ENCODE results near the gene NDUFA9.

NDUFA9 gene
- total RNA-seq = 8.9 to 27.2 (median 21.2) reads per million in 9 experiments

DNA sequence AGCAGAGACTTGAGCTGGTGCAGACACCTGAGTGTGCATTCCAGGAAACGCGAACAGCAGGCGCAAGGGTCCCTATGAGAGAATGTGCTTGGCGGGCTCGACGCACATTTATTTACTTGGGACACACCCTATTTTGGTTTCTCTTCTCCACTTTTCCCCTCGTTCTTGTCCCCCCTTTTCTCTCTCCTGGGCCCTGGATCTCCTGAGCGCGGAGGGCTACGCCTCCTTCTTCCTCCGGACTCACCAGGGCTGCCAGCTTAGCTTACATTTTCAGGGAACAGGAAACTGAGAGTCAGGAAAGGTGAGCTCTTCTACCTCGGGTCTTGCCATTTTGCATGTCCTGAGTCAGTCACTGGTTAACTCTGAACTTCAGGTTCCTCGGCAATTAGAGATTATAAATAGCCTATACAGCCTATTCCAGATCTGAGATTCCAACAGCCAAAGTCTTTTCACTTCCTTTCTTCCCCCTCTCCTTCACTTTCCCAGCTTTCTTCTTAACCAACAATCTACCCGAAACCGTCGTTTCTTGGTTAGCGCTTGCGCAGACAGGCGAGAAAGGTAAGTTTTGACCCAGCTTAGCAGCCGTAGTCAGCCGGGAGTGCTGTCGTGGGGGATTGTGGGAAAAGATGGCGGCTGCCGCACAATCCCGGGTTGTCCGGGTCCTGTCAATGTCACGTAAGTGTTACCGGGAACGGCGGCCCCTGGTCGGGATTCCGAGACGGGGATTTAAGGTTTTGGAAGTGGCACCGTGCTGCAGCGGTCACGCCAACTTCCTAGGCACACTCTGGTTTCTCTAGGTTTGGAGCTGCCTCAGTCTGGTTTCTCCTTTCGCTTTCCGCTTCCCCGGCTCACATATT lies at the start of gene NDUFA9, which contains the start of gene AKAP3:
NDUFA9 (plus strand) TSS at position 614 of the 857 bp plus-strand sequence; CDS start at position 627, 13 bp downstream.
AKAP3 (minus strand) TSS at position 551 of the 857 bp plus-strand sequence. CDS start 10,855 bp downstream, outside the sequence.
- Mint-ChIP-seq H3K4me3 (peak within 1 kb of the TSS; percentile 96 to 97), H3K9me3 (no peaks in the 10 kb centered on the region), H3K27me3 (no peaks in the 10 kb centered on the region), H3K27ac (peak within 1 kb of the TSS; percentile 95 to 96), H3K36me3 (ENCODE audit: insufficient read depth) (peaks cover 3% of the 10 kb centered on the region), H3K4me1 (ENCODE audit: low read depth in 2 of 2) (peaks cover 30 to 32% of the 10 kb centered on the region in 2 donors)
- DNase-seq = peak; percentile 64 to 77 (median 66)
- peak; percentile 95 for ATAC-seq (replicated peaks)

DNA sequence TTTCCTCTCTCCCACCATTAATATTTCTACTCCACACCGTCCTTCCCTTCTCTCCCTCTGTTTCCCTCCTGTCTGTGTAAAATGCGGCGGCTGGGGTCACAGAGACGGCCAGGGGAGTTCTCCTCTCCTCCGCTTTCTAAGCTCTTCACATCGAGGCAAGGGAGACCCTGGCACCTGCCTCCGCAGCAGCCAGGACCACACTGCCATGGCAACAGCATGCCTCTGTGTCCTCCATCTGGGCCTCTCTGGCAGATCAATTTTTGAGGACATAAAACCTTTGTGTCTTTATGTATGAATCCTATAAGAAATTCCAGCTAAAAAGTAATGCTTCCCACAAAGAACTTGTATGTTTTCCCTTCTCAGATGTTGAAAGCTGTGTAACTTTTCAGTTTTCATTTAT lies 45.5 kb upstream of the NDUFA9 start:
- ATAC-seq (replicated peaks) (no peak), DNase-seq (no peak)
- H3K4me3 Mint-ChIP-seq = no peak overlapping the region
- H3K36me3 Mint-ChIP-seq (ENCODE audit: insufficient read depth) = peaks cover 4% of the 10 kb centered on the region
- H3K4me1 Mint-ChIP-seq (ENCODE audit: low read depth in 2 of 2) = peaks cover 5 to 15% of the 10 kb centered on the region in 2 donors
- no peak overlapping the region for H3K27ac Mint-ChIP-seq
- H3K27me3 Mint-ChIP-seq = peaks cover 12 to 17% of the 10 kb centered on the region in 2 donors
- H3K9me3 Mint-ChIP-seq = no peaks in the 10 kb centered on the region

DNA sequence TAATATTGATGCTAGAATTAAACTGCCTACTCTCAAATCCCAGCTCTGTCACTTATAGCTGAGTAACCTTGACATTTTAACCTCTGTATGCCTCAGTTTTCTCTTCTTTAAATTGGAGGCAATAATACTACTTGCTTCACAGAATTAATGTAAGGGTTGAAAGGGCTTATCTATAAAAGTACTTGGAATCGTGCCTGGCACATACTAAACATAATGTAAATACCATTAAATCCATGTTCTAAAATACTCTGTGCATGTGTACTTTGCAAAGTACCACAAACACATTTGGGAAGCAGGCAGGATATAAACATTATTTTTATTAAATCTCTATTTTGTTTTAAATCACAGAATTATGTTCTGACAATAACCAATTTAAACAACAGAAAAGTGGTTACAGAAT lies 45.0 kb upstream of the NDUFA9 start:
- no peak for DNase-seq
- Mint-ChIP-seq H3K27ac (no peak overlapping the region), H3K27me3 (peaks cover 12 to 17% of the 10 kb centered on the region in 2 donors), H3K36me3 (ENCODE audit: insufficient read depth) (peaks cover 5% of the 10 kb centered on the region), H3K4me1 (ENCODE audit: low read depth in 2 of 2) (peaks cover 5 to 16% of the 10 kb centered on the region in 2 donors), H3K4me3 (no peak overlapping the region), H3K9me3 (no peaks in the 10 kb centered on the region)
- no peak for ATAC-seq (replicated peaks)

DNA sequence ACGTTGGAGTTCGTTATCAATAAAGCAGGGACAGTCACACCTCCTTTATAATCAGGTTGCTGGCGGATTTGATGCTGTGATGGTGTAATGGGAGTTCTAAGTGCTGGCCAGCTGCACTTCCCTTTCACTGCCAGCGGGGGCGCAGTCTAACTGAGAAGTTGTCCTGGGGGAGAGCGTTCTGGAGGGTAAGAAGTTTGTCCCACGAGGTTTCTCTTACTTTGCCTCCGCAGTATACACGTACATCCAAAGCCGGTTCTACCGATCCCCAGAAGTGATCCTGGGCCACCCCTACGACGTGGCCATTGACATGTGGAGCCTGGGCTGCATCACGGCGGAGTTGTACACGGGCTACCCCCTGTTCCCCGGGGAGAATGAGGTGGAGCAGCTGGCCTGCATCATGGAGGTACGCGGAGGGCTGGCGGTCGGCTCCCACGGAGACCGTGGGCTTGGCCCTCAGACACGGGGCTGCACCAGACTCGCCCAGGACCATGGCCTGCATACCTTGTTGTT lies 44.2 kb upstream of the NDUFA9 start:
- Mint-ChIP-seq H3K9me3 (no peaks in the 10 kb centered on the region), H3K27ac (peak overlapping the region; percentile 83 to 90), H3K4me3 (peak overlapping the region; percentile 89 to 93), H3K36me3 (ENCODE audit: insufficient read depth) (peaks cover 5% of the 10 kb centered on the region), H3K27me3 (peaks cover 12 to 17% of the 10 kb centered on the region in 2 donors), H3K4me1 (ENCODE audit: low read depth in 2 of 2) (peaks cover 8 to 16% of the 10 kb centered on the region in 2 donors)
- ATAC-seq (replicated peaks) (peak; percentile 95), DNase-seq (peak; percentile 71 to 78 (median 71))

DNA sequence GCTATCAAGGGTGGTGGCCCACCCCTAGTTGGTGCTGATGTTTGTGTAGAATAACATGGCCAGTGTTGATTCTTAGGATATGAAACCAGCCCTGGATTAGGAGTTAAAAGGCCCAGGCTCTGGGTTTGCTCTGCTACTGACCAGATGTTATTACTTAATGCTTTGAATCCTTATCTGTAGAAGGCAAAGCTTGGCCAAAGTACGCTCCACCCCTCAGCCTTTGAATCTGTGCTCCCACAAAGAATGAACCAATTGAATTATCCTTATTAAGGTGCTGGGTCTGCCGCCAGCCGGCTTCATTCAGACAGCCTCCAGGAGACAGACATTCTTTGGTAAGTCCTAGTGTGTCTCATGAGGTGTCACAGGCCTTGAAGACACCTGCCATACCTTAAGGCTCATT lies 41.9 kb upstream of the NDUFA9 start:
- peaks cover 10 to 16% of the 10 kb centered on the region in 2 donors for H3K4me1 Mint-ChIP-seq (ENCODE audit: low read depth in 2 of 2)
- H3K27me3 Mint-ChIP-seq = peaks cover 12 to 15% of the 10 kb centered on the region in 2 donors
- peak overlapping the region in 1 of 2 donors; percentile 81 for H3K27ac Mint-ChIP-seq
- H3K36me3 Mint-ChIP-seq (ENCODE audit: insufficient read depth) = peaks cover 5% of the 10 kb centered on the region
- DNase-seq = no peak
- ATAC-seq (replicated peaks) = no peak
- no peaks in the 10 kb centered on the region for H3K9me3 Mint-ChIP-seq
- no peak overlapping the region for H3K4me3 Mint-ChIP-seq

DNA sequence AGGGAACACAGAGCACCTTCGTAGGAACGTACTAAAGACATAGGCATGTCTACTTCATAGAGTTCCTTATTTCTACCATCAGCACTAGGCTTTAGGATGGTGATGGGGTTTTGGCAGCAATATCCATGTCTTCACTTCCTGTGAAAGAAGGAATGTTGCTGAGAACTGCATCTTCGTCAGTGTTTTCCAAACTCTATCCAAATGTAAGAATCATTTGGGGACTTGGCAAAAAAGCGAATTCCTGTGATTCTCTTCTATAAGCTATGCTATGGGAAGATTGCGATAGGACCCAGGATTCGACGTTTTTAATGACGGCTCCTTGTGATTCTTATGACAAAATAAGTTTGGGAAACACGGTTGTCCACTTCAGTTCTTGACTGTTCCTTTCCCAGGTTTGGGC lies 39.8 kb upstream of the NDUFA9 start:
- Mint-ChIP-seq H3K4me1 (ENCODE audit: low read depth in 2 of 2) (peaks cover 10 to 16% of the 10 kb centered on the region in 2 donors), H3K27me3 (no peaks in the 10 kb centered on the region), H3K9me3 (no peaks in the 10 kb centered on the region), H3K27ac (no peak overlapping the region), H3K36me3 (ENCODE audit: insufficient read depth) (peaks cover 13% of the 10 kb centered on the region), H3K4me3 (no peak overlapping the region)
- DNase-seq = no peak
- ATAC-seq (replicated peaks) = no peak

DNA sequence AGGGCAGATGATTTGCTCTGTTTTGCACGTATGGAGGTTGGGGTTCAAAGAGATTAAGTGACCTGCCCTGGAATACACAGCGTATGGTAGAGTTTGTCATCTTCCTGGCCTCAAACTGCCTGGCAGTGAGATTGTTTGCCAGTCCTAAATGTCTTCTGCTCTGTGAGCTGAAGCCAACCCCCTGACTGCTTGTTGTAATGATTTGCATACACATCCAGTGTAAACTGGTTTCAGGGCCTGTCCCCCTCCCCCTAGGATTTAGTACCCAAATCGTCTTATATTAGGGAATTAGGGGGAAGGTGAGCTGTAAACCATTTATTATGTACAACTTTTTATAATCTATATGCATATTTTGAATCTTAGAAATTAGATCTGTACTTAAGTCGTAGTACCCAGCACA lies 38.4 kb upstream of the NDUFA9 start:
- peaks cover 5 to 9% of the 10 kb centered on the region in 2 donors for H3K4me1 Mint-ChIP-seq (ENCODE audit: low read depth in 2 of 2)
- DNase-seq (no peak), ATAC-seq (replicated peaks) (no peak)
- no peaks in the 10 kb centered on the region for H3K9me3 Mint-ChIP-seq
- peaks cover 18% of the 10 kb centered on the region for H3K36me3 Mint-ChIP-seq (ENCODE audit: insufficient read depth)
- no peak overlapping the region for H3K4me3 Mint-ChIP-seq
- no peaks in the 10 kb centered on the region for H3K27me3 Mint-ChIP-seq
- H3K27ac Mint-ChIP-seq = no peak overlapping the region

DNA sequence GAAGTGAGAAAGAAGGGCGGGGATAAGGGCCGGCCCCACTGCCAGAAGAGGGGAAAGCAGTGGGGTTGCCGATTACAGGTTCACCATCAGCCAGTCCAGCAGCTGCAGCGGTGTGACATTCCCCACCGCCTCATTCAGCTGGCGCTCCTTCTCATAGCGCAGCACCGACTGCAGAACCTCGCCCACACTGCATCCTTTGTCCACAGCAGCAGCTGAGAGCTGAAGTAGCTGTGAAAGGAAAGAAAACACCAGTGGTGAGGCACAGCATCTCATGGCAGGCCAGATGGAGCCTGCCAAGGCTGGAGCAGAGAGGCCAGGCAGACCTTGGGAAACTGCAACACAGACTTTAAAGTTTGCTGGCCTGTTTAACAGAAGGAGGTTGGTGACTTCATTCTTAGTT lies 33.2 kb upstream of the NDUFA9 start:
- ATAC-seq (replicated peaks) = no peak
- no peak overlapping the region for H3K27ac Mint-ChIP-seq
- H3K36me3 Mint-ChIP-seq (ENCODE audit: insufficient read depth) = peaks cover 13% of the 10 kb centered on the region
- no peaks in the 10 kb centered on the region for H3K27me3 Mint-ChIP-seq
- H3K4me3 Mint-ChIP-seq = no peak overlapping the region
- DNase-seq = no peak
- no peaks in the 10 kb centered on the region for H3K9me3 Mint-ChIP-seq
- no peaks in the 10 kb centered on the region for H3K4me1 Mint-ChIP-seq (ENCODE audit: low read depth in 2 of 2)

DNA sequence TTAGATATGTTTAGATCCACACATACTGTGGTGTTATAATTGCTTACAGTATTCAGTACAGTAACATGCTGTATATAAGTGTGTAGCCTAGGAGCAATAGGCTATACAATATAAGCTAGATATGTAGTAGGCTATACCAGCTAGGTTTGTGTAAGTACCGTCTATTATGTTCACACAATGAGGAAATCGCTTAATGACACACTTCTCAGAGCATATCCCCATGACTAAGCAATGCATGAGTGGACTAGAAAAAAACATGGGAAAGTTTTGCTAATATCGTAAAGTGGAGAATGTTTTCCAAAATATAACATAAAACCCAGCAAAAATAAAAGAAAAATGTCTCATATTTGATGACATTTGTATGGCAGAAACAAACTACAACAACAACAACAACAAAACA lies 27.4 kb upstream of the NDUFA9 start:
- H3K4me3 Mint-ChIP-seq = no peak overlapping the region
- no peak overlapping the region for H3K27ac Mint-ChIP-seq
- H3K27me3 Mint-ChIP-seq = peaks cover 0 to 16% of the 10 kb centered on the region in 2 donors
- no peaks in the 10 kb centered on the region for H3K9me3 Mint-ChIP-seq
- H3K4me1 Mint-ChIP-seq (ENCODE audit: low read depth in 2 of 2) = no peaks in the 10 kb centered on the region
- ATAC-seq (replicated peaks) = no peak
- H3K36me3 Mint-ChIP-seq (ENCODE audit: insufficient read depth) = no peaks in the 10 kb centered on the region
- DNase-seq = no peak

DNA sequence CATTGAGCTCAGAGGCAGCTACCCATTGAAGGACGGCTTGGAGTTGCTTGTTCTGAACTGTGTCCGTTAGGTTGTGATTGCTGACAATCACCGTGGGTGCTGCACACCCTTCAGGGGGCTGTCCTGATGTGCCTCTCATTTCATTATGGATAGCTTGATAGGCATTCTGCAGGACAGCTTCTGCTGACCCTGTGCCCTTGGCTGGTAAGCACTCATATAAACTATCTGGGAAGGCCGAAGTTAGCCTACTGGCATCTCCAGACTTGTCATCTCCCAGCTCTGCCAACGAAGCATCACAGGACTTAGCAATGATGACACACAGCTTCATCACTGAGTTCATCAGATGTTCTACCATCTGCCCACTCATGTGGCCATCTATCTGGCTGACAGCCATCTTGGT lies 22.4 kb upstream of the NDUFA9 start:
- DNase-seq (no peak), ATAC-seq (replicated peaks) (no peak)
- H3K27ac Mint-ChIP-seq = no peak overlapping the region
- H3K36me3 Mint-ChIP-seq (ENCODE audit: insufficient read depth) = no peaks in the 10 kb centered on the region
- no peaks in the 10 kb centered on the region for H3K4me1 Mint-ChIP-seq (ENCODE audit: low read depth in 2 of 2)
- no peak overlapping the region for H3K4me3 Mint-ChIP-seq
- peaks cover 9 to 27% of the 10 kb centered on the region in 2 donors for H3K27me3 Mint-ChIP-seq
- H3K9me3 Mint-ChIP-seq = no peaks in the 10 kb centered on the region

DNA sequence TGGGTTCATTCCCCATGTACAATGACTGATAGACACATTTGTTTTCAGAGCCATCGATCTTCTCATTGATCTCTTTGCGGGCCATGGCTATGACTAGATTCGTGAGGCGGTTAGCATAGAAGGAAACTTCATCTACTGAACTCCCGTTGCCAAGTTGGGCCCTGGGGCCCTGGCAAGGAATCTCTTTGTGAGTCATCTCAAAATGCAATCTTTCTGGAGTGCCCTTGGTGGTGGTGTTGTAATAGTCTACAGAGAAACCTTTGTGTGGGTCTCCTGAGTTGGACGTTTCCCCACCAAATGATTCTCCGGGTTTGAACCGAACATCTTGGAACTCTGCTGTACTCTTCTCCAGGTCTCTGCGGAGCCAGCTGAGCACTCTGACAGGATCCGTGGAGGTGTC lies 20.5 kb upstream of the NDUFA9 start:
- Mint-ChIP-seq H3K27ac (no peak overlapping the region), H3K27me3 (peaks cover 19 to 29% of the 10 kb centered on the region in 2 donors), H3K4me1 (ENCODE audit: low read depth in 2 of 2) (no peaks in the 10 kb centered on the region), H3K9me3 (no peaks in the 10 kb centered on the region), H3K4me3 (no peak overlapping the region), H3K36me3 (ENCODE audit: insufficient read depth) (no peaks in the 10 kb centered on the region)
- ATAC-seq (replicated peaks) (no peak), DNase-seq (no peak)

DNA sequence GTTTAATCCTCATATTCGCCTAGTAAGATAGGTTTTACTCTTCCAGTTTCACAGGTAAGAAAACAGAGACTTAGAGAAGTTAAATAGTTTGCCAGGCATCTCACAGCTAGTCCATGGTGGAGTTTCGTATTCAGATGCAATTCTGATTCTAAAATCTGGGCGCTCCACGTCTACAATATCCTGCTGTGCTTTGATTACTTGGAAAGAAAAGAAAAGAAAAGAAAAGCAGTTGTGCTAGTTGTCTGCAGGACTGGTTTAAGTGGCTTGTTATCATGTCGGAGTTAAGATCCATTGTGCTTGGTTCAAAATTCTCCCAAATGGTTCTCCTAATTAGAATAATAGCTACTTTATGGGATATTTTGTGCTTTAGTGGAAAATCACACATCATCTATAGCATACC lies 18.7 kb upstream of the NDUFA9 start:
- Mint-ChIP-seq H3K9me3 (no peaks in the 10 kb centered on the region), H3K4me1 (ENCODE audit: low read depth in 2 of 2) (no peaks in the 10 kb centered on the region), H3K4me3 (no peak overlapping the region), H3K36me3 (ENCODE audit: insufficient read depth) (no peaks in the 10 kb centered on the region), H3K27me3 (peaks cover 22 to 24% of the 10 kb centered on the region in 2 donors), H3K27ac (no peak overlapping the region)
- no peak for ATAC-seq (replicated peaks)
- no peak for DNase-seq

DNA sequence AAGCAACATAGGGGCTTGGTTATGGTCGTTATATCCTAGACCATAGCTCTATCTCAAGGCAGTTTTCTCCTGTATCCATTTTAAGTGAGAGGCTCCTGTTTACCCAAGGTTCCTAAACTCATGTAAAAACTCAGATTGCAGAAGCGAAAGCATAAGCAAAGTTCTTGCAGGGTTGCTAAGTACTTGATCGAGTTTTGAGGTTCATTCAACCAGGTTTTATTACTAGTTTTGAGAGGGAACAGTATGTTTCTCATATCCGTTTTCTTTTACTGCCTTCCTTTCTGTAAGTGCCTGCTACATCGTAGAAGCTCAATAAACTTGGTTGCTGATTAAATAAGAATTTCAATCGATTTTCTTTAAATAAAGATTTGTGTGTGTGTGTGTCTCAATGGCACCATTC lies 5.2 kb upstream of the NDUFA9 start:
- DNase-seq (no peak), ATAC-seq (replicated peaks) (no peak)
- Mint-ChIP-seq H3K4me3 (no peak overlapping the region), H3K4me1 (ENCODE audit: low read depth in 2 of 2) (peaks cover 0 to 2% of the 10 kb centered on the region in 2 donors), H3K9me3 (no peaks in the 10 kb centered on the region), H3K36me3 (ENCODE audit: insufficient read depth) (no peaks in the 10 kb centered on the region), H3K27me3 (peaks cover 0 to 22% of the 10 kb centered on the region in 2 donors), H3K27ac (no peak overlapping the region)

DNA sequence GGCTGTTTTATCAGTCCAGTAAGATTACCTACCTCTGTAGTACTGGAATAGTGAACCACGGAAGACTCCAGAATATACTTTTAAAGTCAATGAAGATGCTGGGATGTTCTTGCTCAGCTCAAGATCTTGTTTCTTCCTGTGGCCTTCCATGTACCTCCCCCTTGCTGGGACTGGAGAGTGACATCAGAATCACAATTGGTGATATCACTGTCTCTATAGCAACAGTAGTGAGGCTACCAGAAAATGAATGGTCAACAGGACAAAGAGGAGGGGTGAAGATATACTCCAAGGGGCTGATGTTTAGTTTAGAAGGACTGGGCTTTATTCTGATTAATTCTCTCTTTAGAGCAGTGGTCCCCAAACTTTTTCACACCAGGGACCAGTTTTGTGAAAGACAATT lies 3.9 kb upstream of the NDUFA9 start:
- Mint-ChIP-seq H3K4me1 (ENCODE audit: low read depth in 2 of 2) (peaks cover 10 to 13% of the 10 kb centered on the region in 2 donors), H3K36me3 (ENCODE audit: insufficient read depth) (peaks cover 3% of the 10 kb centered on the region), H3K9me3 (no peaks in the 10 kb centered on the region), H3K4me3 (no peak overlapping the region), H3K27me3 (peaks cover 0 to 16% of the 10 kb centered on the region in 2 donors), H3K27ac (no peak overlapping the region)
- DNase-seq = no peak
- ATAC-seq (replicated peaks) = no peak
